Measurements from ENCODE around the gene TOE1.
"Not testable (repeated sequence)": the region's sequence is repeated elsewhere in the genome, so short reads cannot be mapped to it uniquely, and the experiment has no call there.

The TOE1 gene

GRCh38 chr1:45355683-45356082, 15.7 kb downstream of the TOE1 start:
- FAIRE-seq (no peak), DNase-seq (ENCODE audit: insufficient read length, low spot score) (no peak)
- no peak for TF ChIP-seq POLR2A (IDR thresholded peaks at IDR 0.05; ENCODE audit: low read depth, low read length)

GRCh38 chr1:45356186-45356585, 16.2 kb downstream of the TOE1 start:
- no peak for TF ChIP-seq POLR2A (IDR thresholded peaks at IDR 0.05; ENCODE audit: low read depth, low read length)
- no peak for DNase-seq (ENCODE audit: insufficient read length, low spot score)
- FAIRE-seq: no peak

GRCh38 chr1:45359882-45360513, 20.0 kb downstream of the TOE1 start:
- no peak for FAIRE-seq
- no peak for TF ChIP-seq POLR2A (IDR thresholded peaks at IDR 0.05; ENCODE audit: low read depth, low read length)
- no peak for DNase-seq (ENCODE audit: insufficient read length, low spot score)

GRCh38 chr1:45360981-45361380, 21.0 kb downstream of the TOE1 start:
- not testable (repeated sequence) for FAIRE-seq; DNase-seq (ENCODE audit: insufficient read length, low spot score)

GRCh38 chr1:45364294-45364693, 24.3 kb downstream of the TOE1 start:
- no peak for DNase-seq (ENCODE audit: insufficient read length, low spot score)
- no peak for TF ChIP-seq POLR2A (IDR thresholded peaks at IDR 0.05; ENCODE audit: low read depth, low read length)
- FAIRE-seq: no peak

- FAIRE-seq (no peak), DNase-seq (ENCODE audit: insufficient read length, low spot score) (no peak)
- no peak for TF ChIP-seq POLR2A (IDR thresholded peaks at IDR 0.05; ENCODE audit: low read depth, low read length)
Observed at GRCh38 chr1:45365051-45365450, 25.1 kb downstream of the TOE1 start.

GRCh38 chr1:45370575-45370974, 30.6 kb downstream of the TOE1 start:
- FAIRE-seq (no peak), DNase-seq (ENCODE audit: insufficient read length, low spot score) (no peak)
- TF ChIP-seq POLR2A (IDR thresholded peaks at IDR 0.05; ENCODE audit: low read depth, low read length): no peak

- no peak for TF ChIP-seq POLR2A (IDR thresholded peaks at IDR 0.05; ENCODE audit: low read depth, low read length)
- DNase-seq (ENCODE audit: insufficient read length, low spot score) (no peak), FAIRE-seq (no peak)
Observed at GRCh38 chr1:45373573-45373972, 33.6 kb downstream of the TOE1 start.

- no peak for TF ChIP-seq POLR2A (IDR thresholded peaks at IDR 0.05; ENCODE audit: low read depth, low read length)
- no peak for DNase-seq (ENCODE audit: insufficient read length, low spot score)
- no peak for FAIRE-seq
Observed at GRCh38 chr1:45375104-45376090, 35.4 kb downstream of the TOE1 start.

- TF ChIP-seq POLR2A (IDR thresholded peaks at IDR 0.05; ENCODE audit: low read depth, low read length): no peak
- DNase-seq (ENCODE audit: insufficient read length, low spot score): no peak
- FAIRE-seq: no peak
Observed at GRCh38 chr1:45378184-45378583, 38.2 kb downstream of the TOE1 start.

- DNase-seq (ENCODE audit: insufficient read length, low spot score): no peak
- FAIRE-seq: no peak
- no peak for TF ChIP-seq POLR2A (IDR thresholded peaks at IDR 0.05; ENCODE audit: low read depth, low read length)
Observed at GRCh38 chr1:45379524-45379923, 39.6 kb downstream of the TOE1 start.

GRCh38 chr1:45380125-45380524, 40.2 kb downstream of the TOE1 start:
- TF ChIP-seq POLR2A (IDR thresholded peaks at IDR 0.05; ENCODE audit: low read depth, low read length): no peak

GRCh38 chr1:45380730-45381129, 40.8 kb downstream of the TOE1 start:
- FAIRE-seq: no peak
- TF ChIP-seq POLR2A (IDR thresholded peaks at IDR 0.05; ENCODE audit: low read depth, low read length): no peak
- DNase-seq (ENCODE audit: insufficient read length, low spot score): no peak

More at GRCh38 chr1:45380125-45380524, 40.2 kb downstream of the TOE1 start:
- no peak for DNase-seq (ENCODE audit: insufficient read length, low spot score)
- no peak for FAIRE-seq

GRCh38 chr1:45381243-45381642, 41.3 kb downstream of the TOE1 start:
- no peak for TF ChIP-seq POLR2A (IDR thresholded peaks at IDR 0.05; ENCODE audit: low read depth, low read length)
- FAIRE-seq (no peak), DNase-seq (ENCODE audit: insufficient read length, low spot score) (no peak)

GRCh38 chr1:45383191-45383590, 43.2 kb downstream of the TOE1 start:
- no peak for FAIRE-seq
- no peak for DNase-seq (ENCODE audit: insufficient read length, low spot score)
- TF ChIP-seq POLR2A (IDR thresholded peaks at IDR 0.05; ENCODE audit: low read depth, low read length): no peak

GRCh38 chr1:45384213-45384612, 44.2 kb downstream of the TOE1 start:
- not testable (repeated sequence) for DNase-seq (ENCODE audit: insufficient read length, low spot score); FAIRE-seq

Measured in H54 (cell line).